ENCODE data around the gene NBEAL2.

The NBEAL2 gene

DNA sequence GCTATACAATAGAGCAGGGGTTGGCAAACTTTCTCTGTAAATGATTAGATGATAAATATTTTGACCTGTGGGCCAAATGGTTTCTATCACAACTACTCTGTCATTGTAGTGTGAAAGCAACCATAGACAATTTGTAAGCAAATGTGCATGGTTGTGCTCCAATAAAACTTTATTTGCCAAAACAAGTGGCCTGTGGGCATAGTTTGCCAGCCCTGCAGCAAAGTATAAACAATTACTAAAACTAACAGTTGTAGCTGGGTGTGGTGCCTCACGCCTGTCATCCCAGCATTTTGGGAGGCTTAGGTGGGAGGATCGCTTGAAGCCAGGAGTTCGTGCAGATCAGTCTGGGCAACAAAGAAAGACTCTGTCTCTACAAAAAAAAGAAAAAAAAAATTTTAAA, 61.6 kb downstream of the NBEAL2 start:
- peaks cover 32 to 47% of the 10 kb centered on the region in 2 donors for H3K36me3 ChIP-seq (ENCODE audit: control insufficient read depth in 1 of 2, insufficient read depth in 2 of 2, low read length in 2 of 2)
- H3K4me3 ChIP-seq (ENCODE audit: low read depth in 1 of 2, low read length in 2 of 2): no peak overlapping the region
- H3K9me3 ChIP-seq (ENCODE audit: control insufficient read depth in 1 of 2, low read length in 2 of 2): no peaks in the 10 kb centered on the region
- no peaks in the 10 kb centered on the region for H3K27me3 ChIP-seq (ENCODE audit: low read depth, low read length)
- H3K27ac ChIP-seq (ENCODE audit: low read length): no peak overlapping the region
- no peaks in the 10 kb centered on the region for H3K4me1 ChIP-seq (ENCODE audit: control insufficient read depth in 1 of 2, insufficient read depth in 2 of 2, low read length in 2 of 2)

DNA sequence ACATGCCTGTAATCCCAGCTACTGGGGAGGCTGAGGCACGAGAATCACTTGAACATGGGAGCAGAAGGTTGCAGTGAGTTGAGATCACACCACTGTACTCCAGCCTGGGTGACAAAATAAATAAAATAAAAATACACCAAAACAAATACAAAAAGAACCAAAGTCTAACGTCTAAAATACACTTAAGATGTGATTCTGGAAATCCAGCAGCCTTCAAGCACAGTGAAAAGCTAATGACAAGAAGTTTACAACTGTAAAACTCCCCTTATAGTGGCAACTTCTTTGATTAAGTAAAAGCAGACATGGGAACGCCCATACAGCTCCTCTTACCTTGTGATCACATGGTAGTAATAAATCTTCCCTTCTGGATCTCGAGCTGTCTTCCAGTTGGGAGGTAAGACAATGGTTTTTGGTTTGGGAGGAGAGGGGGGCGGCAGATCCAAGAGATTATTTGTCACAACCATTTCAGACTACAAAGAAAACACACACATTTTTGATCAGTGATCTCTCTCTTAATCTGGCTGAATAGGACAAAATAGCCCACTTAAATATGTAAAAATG, 62.8 kb downstream of the NBEAL2 start:
- no peak overlapping the region for H3K27ac ChIP-seq (ENCODE audit: low read length)
- H3K36me3 ChIP-seq (ENCODE audit: control insufficient read depth in 1 of 2, insufficient read depth in 2 of 2, low read length in 2 of 2): peaks cover 31 to 38% of the 10 kb centered on the region in 2 donors

DNA sequence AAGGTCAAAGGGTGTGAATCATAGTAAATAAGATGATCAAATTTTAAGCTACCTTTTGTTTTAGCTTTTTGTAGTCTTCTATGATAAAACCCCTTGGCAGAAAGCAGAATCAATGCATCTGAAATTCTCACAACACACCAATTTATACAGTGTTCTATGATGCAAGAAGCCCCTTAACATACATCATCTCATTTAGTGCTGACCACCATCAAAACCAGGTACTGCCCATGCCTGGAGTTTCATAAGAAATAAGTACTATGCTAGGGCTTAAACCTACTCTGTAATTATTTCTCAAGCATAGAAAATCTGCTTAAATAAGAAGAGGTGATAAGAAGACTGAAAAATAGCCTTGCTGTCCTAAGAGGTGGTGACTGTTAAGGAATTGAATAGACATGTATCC, 67.6 kb downstream of the NBEAL2 start:
- H3K27me3 ChIP-seq (ENCODE audit: low read depth, low read length): no peaks in the 10 kb centered on the region
- H3K4me1 ChIP-seq (ENCODE audit: control insufficient read depth in 1 of 2, insufficient read depth in 2 of 2, low read length in 2 of 2): peaks cover 6 to 8% of the 10 kb centered on the region in 2 donors
- H3K27ac ChIP-seq (ENCODE audit: low read length): no peak overlapping the region
- H3K4me3 ChIP-seq (ENCODE audit: low read depth in 1 of 2, low read length in 2 of 2): no peak overlapping the region
- peaks cover 5 to 12% of the 10 kb centered on the region in 2 donors for H3K36me3 ChIP-seq (ENCODE audit: control insufficient read depth in 1 of 2, insufficient read depth in 2 of 2, low read length in 2 of 2)
- no peaks in the 10 kb centered on the region for H3K9me3 ChIP-seq (ENCODE audit: control insufficient read depth in 1 of 2, low read length in 2 of 2)

More for the DNA sequence above, 62.8 kb downstream of the NBEAL2 start:
- Histone ChIP-seq H3K4me3 (ENCODE audit: low read depth in 1 of 2, low read length in 2 of 2) (no peak overlapping the region), H3K27me3 (ENCODE audit: low read depth, low read length) (no peaks in the 10 kb centered on the region), H3K4me1 (ENCODE audit: control insufficient read depth in 1 of 2, insufficient read depth in 2 of 2, low read length in 2 of 2) (peaks cover 6 to 8% of the 10 kb centered on the region in 2 donors), H3K9me3 (ENCODE audit: control insufficient read depth in 1 of 2, low read length in 2 of 2) (no peaks in the 10 kb centered on the region)

DNA sequence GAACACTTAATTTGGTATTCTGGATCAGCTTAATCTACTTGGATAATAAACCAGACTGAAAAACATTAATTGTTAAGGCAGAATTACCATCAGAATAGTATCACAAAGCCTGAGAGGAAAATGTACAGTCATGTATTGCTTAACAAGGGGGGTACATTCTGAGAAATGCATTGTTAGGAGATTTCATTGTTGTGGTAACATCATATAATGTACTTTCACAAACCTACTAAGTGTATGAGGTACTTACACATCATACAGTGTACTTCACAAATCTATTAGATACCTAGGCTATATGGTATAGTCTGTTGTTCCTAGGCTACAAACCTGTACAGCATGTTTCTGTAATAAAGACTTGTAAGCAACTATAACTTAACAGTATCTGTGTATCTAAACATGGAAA, 68.2 kb downstream of the NBEAL2 start:
- peaks cover 6 to 8% of the 10 kb centered on the region in 2 donors for H3K4me1 ChIP-seq (ENCODE audit: control insufficient read depth in 1 of 2, insufficient read depth in 2 of 2, low read length in 2 of 2)
- H3K27me3 ChIP-seq (ENCODE audit: low read depth, low read length): no peaks in the 10 kb centered on the region
- H3K27ac ChIP-seq (ENCODE audit: low read length): no peak overlapping the region
- H3K4me3 ChIP-seq (ENCODE audit: low read depth in 1 of 2, low read length in 2 of 2): no peak overlapping the region
- peaks cover 3 to 9% of the 10 kb centered on the region in 2 donors for H3K36me3 ChIP-seq (ENCODE audit: control insufficient read depth in 1 of 2, insufficient read depth in 2 of 2, low read length in 2 of 2)
- H3K9me3 ChIP-seq (ENCODE audit: control insufficient read depth in 1 of 2, low read length in 2 of 2): no peaks in the 10 kb centered on the region

DNA sequence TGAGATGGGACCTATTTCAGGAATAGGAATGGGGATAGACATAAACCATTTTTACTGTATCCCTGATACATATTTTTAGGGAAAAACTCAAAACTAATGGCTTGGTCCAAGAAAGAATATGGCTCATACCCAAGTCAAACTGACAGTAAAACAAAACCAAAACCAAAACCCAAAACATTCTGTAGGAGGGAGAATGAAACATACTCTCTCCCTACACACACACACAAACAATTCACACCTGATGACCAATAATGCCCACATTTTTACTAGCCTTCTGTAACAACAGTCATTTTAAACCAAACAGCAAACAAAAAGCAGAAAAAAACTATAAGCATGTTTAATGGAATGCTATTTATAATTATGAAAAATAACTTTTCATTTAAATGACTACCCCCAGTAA, 74.9 kb downstream of the NBEAL2 start:
- no peak overlapping the region for H3K4me3 ChIP-seq (ENCODE audit: low read depth in 1 of 2, low read length in 2 of 2)
- H3K27ac ChIP-seq (ENCODE audit: low read length): no peak overlapping the region
- no peaks in the 10 kb centered on the region for H3K9me3 ChIP-seq (ENCODE audit: control insufficient read depth in 1 of 2, low read length in 2 of 2)
- peaks cover 11 to 12% of the 10 kb centered on the region in 2 donors for H3K36me3 ChIP-seq (ENCODE audit: control insufficient read depth in 1 of 2, insufficient read depth in 2 of 2, low read length in 2 of 2)
- H3K27me3 ChIP-seq (ENCODE audit: low read depth, low read length): no peaks in the 10 kb centered on the region
- no peaks in the 10 kb centered on the region for H3K4me1 ChIP-seq (ENCODE audit: control insufficient read depth in 1 of 2, insufficient read depth in 2 of 2, low read length in 2 of 2)

DNA sequence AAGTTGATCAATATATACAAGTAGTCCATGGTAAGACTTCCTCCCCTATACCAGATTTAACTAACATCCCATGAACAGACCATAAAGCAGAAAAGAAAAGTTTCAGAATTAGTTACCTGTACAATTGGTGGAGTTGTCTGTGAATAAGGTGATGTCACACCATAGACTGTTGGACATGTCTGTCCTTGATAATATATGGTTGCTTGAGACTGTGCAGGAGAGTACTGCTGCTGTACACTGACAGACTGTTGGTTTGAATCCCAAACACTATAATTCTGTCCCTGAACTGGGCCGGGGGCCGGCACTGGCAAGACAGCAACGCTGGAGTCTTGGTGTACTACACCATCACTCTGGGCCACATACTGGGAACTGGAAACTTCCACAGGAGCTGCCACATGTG, 77.2 kb downstream of the NBEAL2 start:
- Histone ChIP-seq H3K4me3 (ENCODE audit: low read depth in 1 of 2, low read length in 2 of 2) (no peak overlapping the region), H3K27me3 (ENCODE audit: low read depth, low read length) (no peaks in the 10 kb centered on the region), H3K27ac (ENCODE audit: low read length) (no peak overlapping the region), H3K9me3 (ENCODE audit: control insufficient read depth in 1 of 2, low read length in 2 of 2) (no peaks in the 10 kb centered on the region), H3K4me1 (ENCODE audit: control insufficient read depth in 1 of 2, insufficient read depth in 2 of 2, low read length in 2 of 2) (no peaks in the 10 kb centered on the region), H3K36me3 (ENCODE audit: control insufficient read depth in 1 of 2, insufficient read depth in 2 of 2, low read length in 2 of 2) (peaks cover 12 to 17% of the 10 kb centered on the region in 2 donors)

DNA sequence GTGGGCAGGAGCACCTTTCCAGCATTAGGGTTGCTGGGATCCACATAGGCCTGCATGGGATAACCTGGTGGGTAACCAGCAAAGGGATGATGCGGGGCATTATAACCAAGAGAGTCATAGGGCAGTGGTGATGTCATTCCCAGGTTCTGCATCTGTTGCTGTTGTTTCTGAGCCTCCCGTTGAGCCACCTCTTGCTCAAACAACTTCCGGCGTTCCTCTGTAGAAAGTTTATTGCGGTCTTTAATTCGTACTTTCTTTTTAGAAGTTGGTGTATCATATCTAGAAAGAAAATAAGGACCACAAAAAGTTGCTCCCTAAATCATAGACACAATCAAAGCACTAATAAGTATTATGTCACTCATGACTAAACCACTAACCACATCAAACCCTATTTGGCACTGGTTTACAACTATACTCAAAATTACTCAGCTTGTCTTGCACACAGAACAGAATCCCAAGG, 77.8 kb downstream of the NBEAL2 start:
- no peak overlapping the region for H3K4me3 ChIP-seq (ENCODE audit: low read depth in 1 of 2, low read length in 2 of 2)
- H3K4me1 ChIP-seq (ENCODE audit: control insufficient read depth in 1 of 2, insufficient read depth in 2 of 2, low read length in 2 of 2): no peaks in the 10 kb centered on the region
- no peaks in the 10 kb centered on the region for H3K27me3 ChIP-seq (ENCODE audit: low read depth, low read length)
- H3K36me3 ChIP-seq (ENCODE audit: control insufficient read depth in 1 of 2, insufficient read depth in 2 of 2, low read length in 2 of 2): peaks cover 17 to 18% of the 10 kb centered on the region in 2 donors
- H3K27ac ChIP-seq (ENCODE audit: low read length): no peak overlapping the region
- H3K9me3 ChIP-seq (ENCODE audit: control insufficient read depth in 1 of 2, low read length in 2 of 2): no peaks in the 10 kb centered on the region
